ENCODE data around the gene FJX1.
"Not testable (repeated sequence)": the region's sequence is repeated elsewhere in the genome, so short reads cannot be mapped to it uniquely, and the experiment has no call there.

The FJX1 gene

DNA sequence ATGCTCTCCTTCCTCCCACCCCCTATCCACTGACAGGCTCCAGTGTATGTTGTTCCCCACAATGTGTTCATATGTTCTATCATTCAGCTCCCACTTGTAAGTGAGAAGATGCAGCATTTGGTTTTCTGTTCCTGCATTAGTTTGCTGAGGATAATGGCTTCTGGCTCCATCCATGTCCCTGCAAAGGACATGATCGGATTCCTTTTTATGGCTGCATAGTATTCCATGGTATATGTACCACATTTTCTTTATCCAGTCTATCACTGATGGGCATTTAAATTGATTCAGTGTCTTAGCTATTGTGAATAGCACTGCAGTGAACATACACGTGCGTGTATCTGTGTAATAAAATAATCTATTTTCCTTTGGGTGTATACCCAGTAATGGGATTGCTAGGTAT, 50.1 kb downstream of the FJX1 start:
- not testable (repeated sequence) for H3K27ac ChIP-seq (ENCODE audit: low read length, poor library complexity, severe bottlenecking); H3K27me3 ChIP-seq (ENCODE audit: control insufficient read depth in 1 of 2, insufficient read depth in 1 of 2, low read length in 2 of 2); H2BK120ac ChIP-seq (ENCODE audit: low read depth, low read length); H3K23ac ChIP-seq (ENCODE audit: low read length in 2 of 2); H3K9ac ChIP-seq (ENCODE audit: low read length); H3K14ac ChIP-seq (ENCODE audit: low read length in 2 of 2); H3K18ac ChIP-seq (ENCODE audit: low read depth in 1 of 2, low read length in 2 of 2); H2BK12ac ChIP-seq (ENCODE audit: low read length in 2 of 2); H3K4me3 ChIP-seq (ENCODE audit: insufficient read depth in 1 of 2, low read depth in 1 of 2, low read length in 2 of 2); H3K4ac ChIP-seq (ENCODE audit: low read depth in 1 of 2, low read length in 2 of 2); H3K4me1 ChIP-seq (ENCODE audit: control insufficient read depth, insufficient read depth, low read depth, low read length); H2AK5ac ChIP-seq (ENCODE audit: low read length, severe bottlenecking); H2BK15ac ChIP-seq (ENCODE audit: low read depth, poor library complexity, severe bottlenecking); DNase-seq; H4K8ac ChIP-seq (ENCODE audit: low read length); H2AFZ ChIP-seq (ENCODE audit: low read depth, low read length); H3K4me2 ChIP-seq (ENCODE audit: low read length, poor library complexity, severe bottlenecking); H4K91ac ChIP-seq (ENCODE audit: low read length); H2BK5ac ChIP-seq (ENCODE audit: low read depth, low read length, poor library complexity, severe bottlenecking)
- Histone ChIP-seq H3K79me1 (replicated peaks; ENCODE audit: low read length, poor library complexity, severe bottlenecking) (peaks cover 10% of the 10 kb centered on the region), H3K9me3 (ENCODE audit: control insufficient read depth, low read length) (peaks cover 28% of the 10 kb centered on the region), H3K36me3 (ENCODE audit: control insufficient read depth in 1 of 2, insufficient read depth in 2 of 2, low read depth in 1 of 2, low read length in 2 of 2) (peaks cover 0 to 21% of the 10 kb centered on the region in 2 experiments)
- WGBS: no CpG with 5 or more reads among the region's 3 CpGs
